ENCODE measurements around the gene NT5C3B. TPM values are rescaled to one million over a fixed set of nuclear protein-coding genes. Genes with fewer than 3 reads are reported as not detected.

NT5C3B gene
- polyA plus RNA-seq, 1 donor from 2014 or later = 272 TPM

DNA sequence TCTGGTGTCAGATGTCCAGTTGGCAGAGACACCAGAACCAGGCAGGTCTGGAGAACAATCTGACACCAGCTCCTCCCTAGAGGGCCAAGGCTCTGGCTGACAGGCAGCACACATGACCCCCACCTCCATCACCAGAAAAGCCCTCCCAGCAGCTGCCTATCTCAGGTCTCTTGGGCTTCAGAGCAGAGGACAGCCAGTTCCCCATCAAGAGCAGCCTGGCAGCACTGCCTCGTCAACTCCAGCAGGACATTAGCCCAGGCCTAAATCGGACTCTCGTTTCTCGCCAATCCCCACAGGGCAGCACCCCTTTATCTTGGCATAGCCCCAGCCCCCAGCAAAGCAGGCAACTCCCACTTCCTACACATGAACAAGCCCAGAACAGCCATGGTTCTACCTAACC lies 53.9 kb downstream of the NT5C3B start:
- no peak for TF ChIP-seq EP300 (conservative IDR thresholded peaks at IDR 0.05; ENCODE audit: poor library complexity, severe bottlenecking)
- no peak for TF ChIP-seq RAD21 (conservative IDR thresholded peaks at IDR 0.05)
- TF ChIP-seq TAF1 (IDR thresholded peaks at IDR 0.05; ENCODE audit: low read depth) = no peak
- TF ChIP-seq, protein P1, sequence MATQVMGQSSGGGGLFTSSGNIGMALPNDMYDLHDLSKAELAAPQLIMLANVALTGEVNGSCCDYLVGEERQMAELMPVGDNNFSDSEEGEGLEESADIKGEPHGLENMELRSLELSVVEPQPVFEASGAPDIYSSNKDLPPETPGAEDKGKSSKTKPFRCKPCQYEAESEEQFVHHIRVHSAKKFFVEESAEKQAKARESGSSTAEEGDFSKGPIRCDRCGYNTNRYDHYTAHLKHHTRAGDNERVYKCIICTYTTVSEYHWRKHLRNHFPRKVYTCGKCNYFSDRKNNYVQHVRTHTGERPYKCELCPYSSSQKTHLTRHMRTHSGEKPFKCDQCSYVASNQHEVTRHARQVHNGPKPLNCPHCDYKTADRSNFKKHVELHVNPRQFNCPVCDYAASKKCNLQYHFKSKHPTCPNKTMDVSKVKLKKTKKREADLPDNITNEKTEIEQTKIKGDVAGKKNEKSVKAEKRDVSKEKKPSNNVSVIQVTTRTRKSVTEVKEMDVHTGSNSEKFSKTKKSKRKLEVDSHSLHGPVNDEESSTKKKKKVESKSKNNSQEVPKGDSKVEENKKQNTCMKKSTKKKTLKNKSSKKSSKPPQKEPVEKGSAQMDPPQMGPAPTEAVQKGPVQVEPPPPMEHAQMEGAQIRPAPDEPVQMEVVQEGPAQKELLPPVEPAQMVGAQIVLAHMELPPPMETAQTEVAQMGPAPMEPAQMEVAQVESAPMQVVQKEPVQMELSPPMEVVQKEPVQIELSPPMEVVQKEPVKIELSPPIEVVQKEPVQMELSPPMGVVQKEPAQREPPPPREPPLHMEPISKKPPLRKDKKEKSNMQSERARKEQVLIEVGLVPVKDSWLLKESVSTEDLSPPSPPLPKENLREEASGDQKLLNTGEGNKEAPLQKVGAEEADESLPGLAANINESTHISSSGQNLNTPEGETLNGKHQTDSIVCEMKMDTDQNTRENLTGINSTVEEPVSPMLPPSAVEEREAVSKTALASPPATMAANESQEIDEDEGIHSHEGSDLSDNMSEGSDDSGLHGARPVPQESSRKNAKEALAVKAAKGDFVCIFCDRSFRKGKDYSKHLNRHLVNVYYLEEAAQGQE (IDR thresholded peaks at IDR 0.05; ENCODE audit: borderline replicate concordance) = no peak
- no peak for TF ChIP-seq EZH2 (IDR thresholded peaks at IDR 0.05; ENCODE audit: borderline replicate concordance, insufficient read depth, low read length, poor library complexity, severe bottlenecking)
- TF ChIP-seq SMC3 (conservative IDR thresholded peaks at IDR 0.05; ENCODE audit: poor library complexity) = no peak
- no peak for TF ChIP-seq MXI1 (conservative IDR thresholded peaks at IDR 0.05; ENCODE audit: poor library complexity, severe bottlenecking)
- TF ChIP-seq POLR2AphosphoS5 (IDR thresholded peaks at IDR 0.05) = no peak
- TF ChIP-seq, protein P2, sequence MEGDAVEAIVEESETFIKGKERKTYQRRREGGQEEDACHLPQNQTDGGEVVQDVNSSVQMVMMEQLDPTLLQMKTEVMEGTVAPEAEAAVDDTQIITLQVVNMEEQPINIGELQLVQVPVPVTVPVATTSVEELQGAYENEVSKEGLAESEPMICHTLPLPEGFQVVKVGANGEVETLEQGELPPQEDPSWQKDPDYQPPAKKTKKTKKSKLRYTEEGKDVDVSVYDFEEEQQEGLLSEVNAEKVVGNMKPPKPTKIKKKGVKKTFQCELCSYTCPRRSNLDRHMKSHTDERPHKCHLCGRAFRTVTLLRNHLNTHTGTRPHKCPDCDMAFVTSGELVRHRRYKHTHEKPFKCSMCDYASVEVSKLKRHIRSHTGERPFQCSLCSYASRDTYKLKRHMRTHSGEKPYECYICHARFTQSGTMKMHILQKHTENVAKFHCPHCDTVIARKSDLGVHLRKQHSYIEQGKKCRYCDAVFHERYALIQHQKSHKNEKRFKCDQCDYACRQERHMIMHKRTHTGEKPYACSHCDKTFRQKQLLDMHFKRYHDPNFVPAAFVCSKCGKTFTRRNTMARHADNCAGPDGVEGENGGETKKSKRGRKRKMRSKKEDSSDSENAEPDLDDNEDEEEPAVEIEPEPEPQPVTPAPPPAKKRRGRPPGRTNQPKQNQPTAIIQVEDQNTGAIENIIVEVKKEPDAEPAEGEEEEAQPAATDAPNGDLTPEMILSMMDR (IDR thresholded peaks at IDR 0.05; ENCODE audit: poor library complexity, severe bottlenecking) = no peak
- Histone ChIP-seq H3F3A (ENCODE audit: insufficient read depth, low read length, poor library complexity, severe bottlenecking) (no peaks in the 10 kb centered on the region), H3K9ac (ENCODE audit: low read length) (no peak overlapping the region), H3K4me3 (ENCODE audit: low read length) (peak overlapping the region; percentile 25), H2AFZ (ENCODE audit: low read depth, low read length) (no peak overlapping the region), H3K79me2 (replicated peaks; ENCODE audit: insufficient read depth, low read length) (peaks cover 61% of the 10 kb centered on the region), H3K27me3 (ENCODE audit: insufficient read depth, low read depth, low read length) (no peaks in the 10 kb centered on the region), H3K9me2 (ENCODE audit: insufficient read depth, low read length) (no peaks in the 10 kb centered on the region), H3K27ac (ENCODE audit: low read length) (no peak overlapping the region), H4K20me1 (ENCODE audit: insufficient read depth) (peaks cover 17% of the 10 kb centered on the region), H3K9me3 (ENCODE audit: low read length) (no peaks in the 10 kb centered on the region), H3K4me2 (ENCODE audit: low read length) (no peak overlapping the region), H3K36me3 (ENCODE audit: insufficient read depth, low read length) (no peaks in the 10 kb centered on the region)

DNA sequence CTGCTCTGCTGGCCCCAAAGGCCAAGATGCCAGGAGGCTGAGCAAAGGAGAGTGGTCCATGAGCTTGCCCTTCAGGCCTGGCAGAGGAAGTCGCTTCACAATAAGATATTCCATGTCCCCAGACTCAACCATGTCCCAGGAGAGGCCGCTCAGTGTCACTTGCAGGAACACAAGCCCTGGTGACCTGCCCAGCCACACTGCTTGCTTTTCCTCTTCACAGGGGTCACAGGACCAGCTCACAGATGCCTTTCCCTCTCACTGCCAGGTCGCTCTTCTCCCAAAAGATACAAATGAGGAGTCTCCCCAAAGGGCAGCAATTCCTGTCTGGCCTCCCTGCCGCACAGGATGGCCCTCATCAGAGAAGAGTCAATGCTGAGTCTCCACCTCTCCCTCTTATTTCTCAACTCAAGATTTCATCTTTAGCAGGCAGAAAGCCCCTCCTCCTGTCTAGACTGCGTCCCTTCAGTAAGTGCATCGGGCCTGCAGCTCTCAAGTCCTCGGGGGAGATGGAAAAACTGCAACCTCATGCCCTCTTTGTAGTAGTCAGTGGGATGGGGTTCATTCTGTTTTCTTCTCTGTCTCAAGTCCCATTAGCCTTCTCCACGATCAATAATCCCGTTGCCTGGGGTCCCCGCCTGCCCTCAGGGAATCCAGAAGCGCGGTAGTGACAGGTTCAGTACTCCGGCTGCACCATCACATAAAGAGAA lies 54.5 kb downstream of the NT5C3B start:
- Histone ChIP-seq H3K4me2 (ENCODE audit: low read length) (no peak overlapping the region), H3K9me2 (ENCODE audit: insufficient read depth, low read length) (no peaks in the 10 kb centered on the region), H3K27me3 (ENCODE audit: insufficient read depth, low read depth, low read length) (no peaks in the 10 kb centered on the region), H3K9me3 (ENCODE audit: low read length) (no peaks in the 10 kb centered on the region), H3F3A (ENCODE audit: insufficient read depth, low read length, poor library complexity, severe bottlenecking) (no peaks in the 10 kb centered on the region), H3K9ac (ENCODE audit: low read length) (no peak overlapping the region), H3K79me2 (replicated peaks; ENCODE audit: insufficient read depth, low read length) (peaks cover 61% of the 10 kb centered on the region), H4K20me1 (ENCODE audit: insufficient read depth) (peaks cover 19% of the 10 kb centered on the region), H3K27ac (ENCODE audit: low read length) (no peak overlapping the region), H3K4me3 (ENCODE audit: low read length) (peak overlapping the region; percentile 25), H3K36me3 (ENCODE audit: insufficient read depth, low read length) (no peaks in the 10 kb centered on the region), H2AFZ (ENCODE audit: low read depth, low read length) (no peak overlapping the region)
- TF ChIP-seq SMC3 (conservative IDR thresholded peaks at IDR 0.05; ENCODE audit: poor library complexity) (no peak), TAF1 (IDR thresholded peaks at IDR 0.05; ENCODE audit: low read depth) (no peak), RAD21 (conservative IDR thresholded peaks at IDR 0.05) (no peak), EP300 (conservative IDR thresholded peaks at IDR 0.05; ENCODE audit: poor library complexity, severe bottlenecking) (no peak), EZH2 (IDR thresholded peaks at IDR 0.05; ENCODE audit: borderline replicate concordance, insufficient read depth, low read length, poor library complexity, severe bottlenecking) (no peak), POLR2AphosphoS5 (IDR thresholded peaks at IDR 0.05) (no peak), MXI1 (conservative IDR thresholded peaks at IDR 0.05; ENCODE audit: poor library complexity, severe bottlenecking) (no peak)
- TF ChIP-seq, protein P2 (IDR thresholded peaks at IDR 0.05; ENCODE audit: poor library complexity, severe bottlenecking) = no peak
- TF ChIP-seq, protein P1 (IDR thresholded peaks at IDR 0.05; ENCODE audit: borderline replicate concordance) = no peak

All from neural cell (in vitro differentiated cells).